Skeletal muscle satellite cell (primary cell): ENCODE results near the gene C11orf16.
A peak's percentile ranks its signal among the peaks of the same experiment; 100 is the strongest.
"Not testable (repeated sequence)": the region's sequence is repeated elsewhere in the genome, so short reads cannot be mapped to it uniquely, and the experiment has no call there.

ENCODE experiments used
- H3K27me3 ChIP-seq: 2 replicates; pipeline ENCODE4 v1.7.0; 2013; ENCODE audit warnings: low read length; ENCODE audit not compliant: control insufficient read depth, insufficient read depth
- H3K36me3 ChIP-seq: 2 replicates; pipeline ENCODE4 v1.7.0; 2013; ENCODE audit warnings: mild to moderate bottlenecking, control low read depth, low read length; ENCODE audit not compliant: insufficient read depth
- H3K4me1 ChIP-seq: 2 replicates; pipeline ENCODE4 v1.7.0; 2013; ENCODE audit warnings: low read length; ENCODE audit not compliant: control insufficient read depth, insufficient read depth
- H3K4me2 ChIP-seq: 2 replicates; pipeline ENCODE4 v1.7.0; 2013; ENCODE audit warnings: mild to moderate bottlenecking, low read length
- H3K4me3 ChIP-seq: 2 replicates; pipeline ENCODE4 v1.7.0; 2013; ENCODE audit warnings: low read length
- H3K9ac ChIP-seq: 2 replicates; pipeline ENCODE4 v1.7.0; 2013; ENCODE audit warnings: mild to moderate bottlenecking, low read depth, low read length, moderate library complexity
- H3K9me3 ChIP-seq: replicated peaks from 2 replicates; pipeline ENCODE4 v1.7.0; 2013; ENCODE audit warnings: mild to moderate bottlenecking, control low read depth, low read length

Gene C11orf16

GRCh38 chr11:8911029-8911823 lies 21.5 kb downstream of the C11orf16 start, which contains the start of gene AKIP1:
TSS of gene AKIP1 (plus strand) at chr11:8911189. CDS start at chr11:8911450, 261 bp downstream.
- H3K27me3 ChIP-seq = no peaks in the 10 kb centered on the region

DNA sequence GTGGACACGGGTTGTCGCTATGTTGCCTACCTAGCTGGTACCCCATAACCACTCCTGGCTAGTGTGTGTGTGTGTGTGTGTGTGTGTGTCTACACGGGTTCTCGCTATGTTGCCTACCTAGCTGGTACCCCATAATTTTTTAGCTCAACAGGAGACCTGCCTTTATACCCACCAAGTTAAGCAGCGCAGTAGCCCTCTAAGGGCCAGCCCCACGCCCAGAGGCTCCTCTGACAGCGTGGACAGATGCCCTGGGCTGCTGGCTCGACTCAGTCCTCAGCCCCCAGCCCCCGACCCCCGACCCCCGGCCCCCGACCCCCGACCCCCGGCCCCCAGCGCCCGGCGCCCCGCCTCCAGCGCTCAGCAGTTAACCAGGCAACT lies 22.1 kb downstream of the C11orf16 start:
- H3K9ac ChIP-seq = peak overlapping the region; percentile 66
- peaks cover 45% of the 10 kb centered on the region for H3K4me1 ChIP-seq
- no peaks in the 10 kb centered on the region for H3K27me3 ChIP-seq
- H3K4me3 ChIP-seq = peak overlapping the region; percentile 72
- peak overlapping the region; percentile 90 for H3K4me2 ChIP-seq
- peaks cover 5% of the 10 kb centered on the region for H3K36me3 ChIP-seq
- no peaks in the 10 kb centered on the region for H3K9me3 ChIP-seq

More at GRCh38 chr11:8911029-8911823, 21.5 kb downstream of the C11orf16 start, which contains the start of gene AKIP1:
- Histone ChIP-seq H3K4me3 (peak within 1 kb of the TSS; percentile 93), H3K9me3 (no peaks in the 10 kb centered on the region), H3K4me1 (peaks cover 40% of the 10 kb centered on the region), H3K4me2 (peak within 1 kb of the TSS; percentile 90), H3K9ac (peak within 1 kb of the TSS; percentile 95), H3K36me3 (peaks cover 5% of the 10 kb centered on the region)

DNA sequence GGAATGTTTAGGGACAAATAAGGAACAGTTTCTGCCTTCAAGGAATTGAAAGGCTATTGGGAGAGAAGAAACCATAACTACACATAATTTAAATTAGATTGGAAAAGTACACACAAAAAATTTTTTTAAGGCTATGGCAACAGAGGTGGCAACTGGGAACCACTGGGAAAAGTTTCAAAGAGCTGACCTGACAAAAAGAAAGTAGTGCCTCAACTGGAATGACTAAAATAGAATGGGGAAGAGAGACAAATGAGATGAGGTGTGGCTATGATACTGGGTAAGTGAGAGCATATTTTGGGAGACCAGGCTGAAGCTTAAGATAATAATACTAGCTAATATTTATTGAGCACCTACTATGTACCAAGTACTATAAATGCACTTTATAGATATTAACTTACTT lies 24.6 kb downstream of the C11orf16 start:
- Histone ChIP-seq H3K4me2 (no peak overlapping the region), H3K27me3 (no peaks in the 10 kb centered on the region), H3K4me3 (no peak overlapping the region), H3K9ac (no peak overlapping the region), H3K36me3 (no peaks in the 10 kb centered on the region), H3K9me3 (no peaks in the 10 kb centered on the region), H3K4me1 (peaks cover 36% of the 10 kb centered on the region)

DNA sequence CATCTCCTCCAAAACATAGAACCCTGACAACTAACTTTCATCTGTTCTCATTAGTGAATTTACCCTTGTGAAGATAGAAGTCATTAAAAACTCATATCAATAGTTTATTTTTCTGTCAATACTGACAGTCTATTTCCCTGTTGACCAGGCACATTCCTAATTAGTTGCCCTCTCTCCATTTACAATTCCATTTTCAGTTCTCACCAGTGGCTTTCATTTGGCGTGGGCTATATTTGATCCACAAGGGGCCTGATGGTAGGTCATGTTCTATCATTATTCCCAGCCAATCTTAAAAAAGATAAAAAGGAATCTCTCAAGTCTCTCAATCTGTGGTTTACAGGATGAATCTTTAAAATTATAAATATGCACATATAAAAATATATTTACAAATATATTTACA lies 25.6 kb downstream of the C11orf16 start:
- Histone ChIP-seq H3K4me1 (peaks cover 31% of the 10 kb centered on the region), H3K9me3 (no peaks in the 10 kb centered on the region), H3K4me3 (no peak overlapping the region), H3K4me2 (peak overlapping the region; percentile 44), H3K36me3 (no peaks in the 10 kb centered on the region), H3K9ac (no peak overlapping the region), H3K27me3 (no peaks in the 10 kb centered on the region)

- Histone ChIP-seq H3K4me3 (no peak overlapping the region), H3K9me3 (no peaks in the 10 kb centered on the region), H3K9ac (no peak overlapping the region), H3K4me2 (peak overlapping the region; percentile 13), H3K36me3 (no peaks in the 10 kb centered on the region), H3K27me3 (no peaks in the 10 kb centered on the region), H3K4me1 (peaks cover 29% of the 10 kb centered on the region)
Observed at GRCh38 chr11:8905528-8906165, 27.1 kb downstream of the C11orf16 start.

- H3K4me3 ChIP-seq = no peak overlapping the region
- peaks cover 5% of the 10 kb centered on the region for H3K9me3 ChIP-seq
- H3K27me3 ChIP-seq = no peaks in the 10 kb centered on the region
- H3K36me3 ChIP-seq = no peaks in the 10 kb centered on the region
- no peak overlapping the region for H3K4me2 ChIP-seq
- no peaks in the 10 kb centered on the region for H3K4me1 ChIP-seq
- no peak overlapping the region for H3K9ac ChIP-seq
Observed at GRCh38 chr11:8899119-8899753, 33.5 kb downstream of the C11orf16 start.

GRCh38 chr11:8891185-8891584 lies 41.6 kb downstream of the C11orf16 start:
- not testable (repeated sequence) for H3K4me3 ChIP-seq, H3K9me3 ChIP-seq, H3K4me1 ChIP-seq, H3K4me2 ChIP-seq, H3K36me3 ChIP-seq, H3K9ac ChIP-seq, H3K27me3 ChIP-seq

DNA sequence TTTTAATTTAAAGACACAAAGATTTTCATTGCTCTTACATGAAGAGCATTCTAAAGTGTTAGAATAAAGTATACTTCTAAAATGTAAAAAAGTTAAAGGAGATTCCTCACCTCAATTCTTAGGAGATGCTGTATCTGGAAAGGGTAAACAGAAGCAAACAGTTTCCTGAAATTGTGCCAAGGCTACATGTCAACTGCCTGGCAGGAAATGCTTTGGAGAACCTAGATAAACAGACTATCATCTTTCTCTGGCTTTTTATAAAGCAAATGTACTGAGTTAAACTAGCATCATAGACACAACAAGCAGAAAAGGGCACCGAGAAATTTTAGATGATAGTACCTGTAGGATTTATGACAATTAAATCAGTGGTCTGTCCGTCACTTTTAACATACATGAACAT lies 46.4 kb downstream of the C11orf16 start:
- Histone ChIP-seq H3K36me3 (no peaks in the 10 kb centered on the region), H3K27me3 (no peaks in the 10 kb centered on the region), H3K9ac (no peak overlapping the region)

DNA sequence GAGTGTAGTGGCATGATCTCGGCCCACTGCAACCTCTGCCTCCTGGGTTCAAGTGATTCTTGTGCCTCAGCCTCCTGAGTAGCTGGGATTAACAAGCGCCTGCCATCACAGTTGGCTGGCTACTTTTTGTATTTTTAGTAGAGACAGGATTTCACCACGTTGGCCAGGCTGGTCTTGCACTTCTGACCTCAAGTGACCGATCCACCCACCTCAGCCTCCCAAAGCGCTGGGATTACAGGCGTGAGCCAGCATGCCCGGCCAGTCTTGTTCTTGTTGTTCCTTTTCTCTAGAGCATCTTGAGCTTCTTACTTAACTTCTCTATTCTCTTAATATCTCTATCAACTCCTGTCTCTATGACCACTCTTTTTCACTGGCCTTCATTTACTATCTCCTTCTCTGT lies 51.2 kb downstream of the C11orf16 start:
- not testable (repeated sequence) for H3K9me3 ChIP-seq, H3K4me2 ChIP-seq, H3K9ac ChIP-seq, H3K4me1 ChIP-seq, H3K4me3 ChIP-seq, H3K36me3 ChIP-seq, H3K27me3 ChIP-seq

More for the DNA sequence above, 46.4 kb downstream of the C11orf16 start:
- Histone ChIP-seq H3K4me2 (no peak overlapping the region), H3K4me1 (no peaks in the 10 kb centered on the region), H3K4me3 (no peak overlapping the region), H3K9me3 (no peaks in the 10 kb centered on the region)

DNA sequence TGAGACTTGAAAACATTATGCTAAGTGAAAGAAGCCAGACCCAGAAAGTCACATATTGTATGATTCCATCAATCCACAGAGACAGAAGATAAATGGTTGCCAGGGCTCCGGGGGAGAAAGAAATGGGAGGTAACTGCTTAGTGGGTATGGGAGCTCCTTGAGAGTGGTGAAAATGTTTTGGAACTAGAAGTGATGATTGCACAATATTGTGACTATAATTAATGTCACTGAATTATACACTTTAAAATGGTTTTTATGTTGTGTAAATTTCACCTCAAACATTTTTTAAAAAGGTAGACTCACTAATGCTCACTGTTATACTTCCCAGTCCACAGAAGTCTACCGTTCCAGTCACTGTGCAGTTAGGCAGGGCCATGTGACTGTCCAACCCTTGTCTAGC lies 54.0 kb downstream of the C11orf16 start:
- H3K4me1 ChIP-seq = no peaks in the 10 kb centered on the region
- H3K4me3 ChIP-seq = no peak overlapping the region
- H3K36me3 ChIP-seq = no peaks in the 10 kb centered on the region
- H3K9ac ChIP-seq = no peak overlapping the region
- H3K4me2 ChIP-seq = no peak overlapping the region
- no peaks in the 10 kb centered on the region for H3K9me3 ChIP-seq
- no peaks in the 10 kb centered on the region for H3K27me3 ChIP-seq

GRCh38 chr11:8873741-8874405 lies 58.9 kb downstream of the C11orf16 start:
- Histone ChIP-seq H3K4me2 (no peak overlapping the region), H3K36me3 (no peaks in the 10 kb centered on the region), H3K9me3 (no peaks in the 10 kb centered on the region)

More at GRCh38 chr11:8873741-8874405, 58.9 kb downstream of the C11orf16 start:
- H3K9ac ChIP-seq = no peak overlapping the region
- H3K4me1 ChIP-seq = peaks cover 14% of the 10 kb centered on the region
- H3K27me3 ChIP-seq = no peaks in the 10 kb centered on the region
- no peak overlapping the region for H3K4me3 ChIP-seq
